ENCODE measurements around the gene PVALB. TPM values are rescaled to one million over a fixed set of nuclear protein-coding genes. Genes with fewer than 3 reads are reported as not detected.

PVALB gene
- total RNA-seq, 1 experiment from 2014 or later = not detected

DNA sequence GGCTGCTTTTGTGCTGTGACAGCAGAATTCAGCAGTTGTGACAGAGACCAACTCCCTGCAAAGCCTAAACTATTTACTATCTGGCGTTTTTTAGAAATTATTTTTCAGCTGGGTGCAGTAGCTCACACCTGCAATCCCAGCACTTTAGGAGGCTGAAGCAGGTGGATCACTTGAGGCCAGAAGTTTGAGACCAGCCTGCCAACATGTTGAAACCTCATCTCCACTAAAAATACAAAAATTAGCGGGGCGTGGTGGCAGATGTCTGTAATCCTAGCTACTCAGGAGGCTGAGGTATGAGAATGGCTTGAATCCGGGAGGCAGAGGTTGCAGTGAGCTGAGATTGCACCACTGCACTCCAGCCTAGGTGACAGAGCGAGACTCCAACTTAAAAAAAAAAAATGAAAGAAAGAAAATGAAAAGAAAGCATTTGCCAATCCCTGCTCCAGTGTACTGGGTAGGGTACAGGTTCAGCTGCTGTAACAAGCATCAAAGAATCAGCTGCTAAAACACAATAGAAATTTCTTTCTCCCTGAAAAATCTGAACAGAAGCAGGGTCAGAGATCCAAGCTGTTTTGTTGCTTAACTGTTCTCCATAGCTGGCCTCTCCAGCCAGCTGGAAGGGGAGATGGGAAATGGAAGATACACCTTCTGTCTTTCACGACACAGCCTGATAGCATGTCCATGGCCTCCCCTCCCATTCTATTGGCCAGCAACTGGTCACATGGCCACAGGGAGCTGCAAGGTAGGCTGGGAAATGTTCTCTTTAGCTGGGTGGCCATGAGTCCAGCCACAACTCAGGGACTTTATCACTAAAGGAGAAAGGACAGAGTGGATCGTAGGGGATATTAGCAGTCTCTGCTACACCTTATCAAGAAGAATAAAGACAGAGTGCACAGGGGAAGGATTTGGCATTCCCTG is 35.5 kb upstream of the PVALB start:
- Histone ChIP-seq H3K27me3 (ENCODE audit: low read length) (no peaks in the 10 kb centered on the region), H4K20me1 (ENCODE audit: insufficient read depth, low read depth, low read length) (no peaks in the 10 kb centered on the region), H3K9me3 (ENCODE audit: low read length) (no peaks in the 10 kb centered on the region), H3K4me2 (ENCODE audit: low read depth, low read length, poor library complexity, severe bottlenecking) (no peak overlapping the region), H3K9me2 (replicated peaks; ENCODE audit: insufficient read depth, low read length) (no peaks in the 10 kb centered on the region), H2AFZ (ENCODE audit: low read length) (peak overlapping the region; percentile 27; the same call in 1 of the 2 replicates), H3K27ac (ENCODE audit: low read length) (no peak overlapping the region), H3K36me3 (ENCODE audit: insufficient read depth, low read length) (no peaks in the 10 kb centered on the region), H3K9ac (ENCODE audit: low read length) (no peak overlapping the region), H3K4me1 (ENCODE audit: low read length) (peaks cover 3% of the 10 kb centered on the region), H3K79me2 (ENCODE audit: low read length) (no peaks in the 10 kb centered on the region), H3K4me3 (ENCODE audit: low read length) (no peak overlapping the region)
- DNase-seq = no peak

DNA sequence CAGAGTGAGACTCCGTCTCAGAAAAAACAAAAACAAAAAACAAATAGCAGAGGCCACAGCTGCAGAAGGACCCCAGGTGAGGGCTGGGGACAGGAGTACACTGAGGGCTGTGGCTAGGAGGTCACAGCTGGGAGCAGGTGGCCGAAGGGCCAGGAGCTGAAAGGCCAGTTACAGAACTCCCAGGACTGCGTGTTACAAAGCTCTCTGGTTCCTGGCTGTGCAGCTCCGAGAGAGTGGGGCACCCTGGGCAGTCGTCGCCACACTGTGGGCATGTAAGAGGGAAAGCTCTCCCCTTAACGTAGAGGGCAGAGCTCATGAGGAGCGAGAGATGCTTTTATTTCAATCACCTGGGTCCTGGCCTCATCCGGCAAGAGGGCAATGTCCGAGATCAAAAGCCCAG is 33.8 kb upstream of the PVALB start:
- no peak overlapping the region for H3K9ac ChIP-seq (ENCODE audit: low read length)
- no peak overlapping the region for H3K4me2 ChIP-seq (ENCODE audit: low read depth, low read length, poor library complexity, severe bottlenecking)
- no peak overlapping the region for H3K4me3 ChIP-seq (ENCODE audit: low read length)
- no peak overlapping the region for H3K27ac ChIP-seq (ENCODE audit: low read length)
- no peaks in the 10 kb centered on the region for H3K79me2 ChIP-seq (ENCODE audit: low read length)
- DNase-seq = no peak
- H3K27me3 ChIP-seq (ENCODE audit: low read length) = no peaks in the 10 kb centered on the region
- H4K20me1 ChIP-seq (ENCODE audit: insufficient read depth, low read depth, low read length) = no peaks in the 10 kb centered on the region
- no peaks in the 10 kb centered on the region for H3K9me3 ChIP-seq (ENCODE audit: low read length)
- H3K4me1 ChIP-seq (ENCODE audit: low read length) = no peaks in the 10 kb centered on the region
- H2AFZ ChIP-seq (ENCODE audit: low read length) = no peak overlapping the region
- no peaks in the 10 kb centered on the region for H3K36me3 ChIP-seq (ENCODE audit: insufficient read depth, low read length)
- no peaks in the 10 kb centered on the region for H3K9me2 ChIP-seq (replicated peaks; ENCODE audit: insufficient read depth, low read length)

DNA sequence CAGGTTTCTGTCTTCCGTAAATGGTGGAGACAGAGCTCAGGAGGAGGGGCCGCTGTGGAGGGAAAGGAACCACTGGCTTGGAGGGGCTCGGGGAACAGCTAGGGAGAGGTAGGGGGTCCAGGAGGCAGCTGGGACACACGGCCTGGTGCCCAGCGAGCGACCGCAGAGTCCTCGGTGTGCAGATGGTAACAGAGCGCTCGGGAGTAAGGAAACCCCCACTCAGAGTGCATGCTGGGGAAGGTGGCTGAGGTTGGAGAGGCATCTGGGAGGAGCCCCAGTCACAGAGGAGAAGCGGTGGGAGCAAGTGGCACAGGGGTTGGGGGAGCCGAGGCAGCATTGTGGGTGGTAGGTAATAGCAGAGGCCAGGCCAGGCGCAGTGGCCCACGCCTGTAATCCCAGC is 33.2 kb upstream of the PVALB start:
- Histone ChIP-seq H3K9me2 (replicated peaks; ENCODE audit: insufficient read depth, low read length) (no peaks in the 10 kb centered on the region), H3K79me2 (ENCODE audit: low read length) (no peaks in the 10 kb centered on the region), H3K4me2 (ENCODE audit: low read depth, low read length, poor library complexity, severe bottlenecking) (no peak overlapping the region), H3K9me3 (ENCODE audit: low read length) (no peaks in the 10 kb centered on the region), H3K4me1 (ENCODE audit: low read length) (no peaks in the 10 kb centered on the region), H3K4me3 (ENCODE audit: low read length) (no peak overlapping the region), H4K20me1 (ENCODE audit: insufficient read depth, low read depth, low read length) (no peaks in the 10 kb centered on the region), H3K36me3 (ENCODE audit: insufficient read depth, low read length) (no peaks in the 10 kb centered on the region), H3K9ac (ENCODE audit: low read length) (no peak overlapping the region), H3K27ac (ENCODE audit: low read length) (no peak overlapping the region), H3K27me3 (ENCODE audit: low read length) (no peaks in the 10 kb centered on the region), H2AFZ (ENCODE audit: low read length) (no peak overlapping the region)
- DNase-seq = no peak

DNA sequence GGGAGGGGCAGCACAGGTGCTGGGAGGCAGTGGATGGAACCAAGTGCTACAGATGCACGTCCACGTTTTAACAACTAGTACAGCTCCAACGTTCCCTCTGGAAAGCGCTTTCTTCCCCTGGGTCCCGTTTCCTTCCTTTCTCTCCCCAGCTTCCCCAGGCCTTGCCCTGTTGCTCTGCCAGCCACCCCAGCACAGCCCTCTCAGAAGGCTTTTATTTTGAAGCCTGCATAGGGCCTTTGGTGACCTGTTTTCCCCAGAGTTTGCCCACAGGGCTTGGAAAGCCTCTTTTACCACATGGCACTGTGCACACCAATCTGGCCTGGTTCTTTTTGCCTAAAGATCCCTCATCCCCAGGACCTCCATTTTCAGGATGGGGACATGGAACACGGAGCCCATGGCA is 30.1 kb upstream of the PVALB start:
- no peaks in the 10 kb centered on the region for H3K9me3 ChIP-seq (ENCODE audit: low read length)
- H4K20me1 ChIP-seq (ENCODE audit: insufficient read depth, low read depth, low read length) = no peaks in the 10 kb centered on the region
- no peaks in the 10 kb centered on the region for H3K36me3 ChIP-seq (ENCODE audit: insufficient read depth, low read length)
- no peaks in the 10 kb centered on the region for H3K4me1 ChIP-seq (ENCODE audit: low read length)
- DNase-seq = no peak
- H3K4me3 ChIP-seq (ENCODE audit: low read length) = no peak overlapping the region
- no peaks in the 10 kb centered on the region for H3K27me3 ChIP-seq (ENCODE audit: low read length)
- H3K4me2 ChIP-seq (ENCODE audit: low read depth, low read length, poor library complexity, severe bottlenecking) = no peak overlapping the region
- H3K79me2 ChIP-seq (ENCODE audit: low read length) = no peaks in the 10 kb centered on the region
- H3K9me2 ChIP-seq (replicated peaks; ENCODE audit: insufficient read depth, low read length) = no peaks in the 10 kb centered on the region
- H3K27ac ChIP-seq (ENCODE audit: low read length) = no peak overlapping the region
- no peak overlapping the region for H3K9ac ChIP-seq (ENCODE audit: low read length)
- H2AFZ ChIP-seq (ENCODE audit: low read length) = no peak overlapping the region

DNA sequence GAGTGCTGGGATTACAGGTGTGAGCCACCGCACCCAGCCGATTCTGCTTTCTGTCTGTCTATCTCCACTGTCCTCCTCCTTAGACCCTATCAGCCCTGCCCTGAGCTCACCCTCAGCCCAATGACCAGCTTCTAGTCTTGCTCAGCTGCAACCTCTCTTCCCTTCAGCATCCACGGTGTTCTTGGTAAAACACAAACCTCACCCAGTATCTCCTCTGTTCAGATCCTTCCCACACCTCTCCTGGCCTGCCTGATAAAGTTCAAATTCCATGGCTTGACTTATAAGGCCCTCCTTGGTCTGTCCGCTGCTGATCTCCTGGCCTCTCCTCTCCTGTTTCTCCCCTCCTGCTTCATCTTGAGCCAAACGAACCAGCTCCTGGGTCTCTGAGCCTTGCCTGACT is 29.4 kb upstream of the PVALB start:
- H3K9ac ChIP-seq (ENCODE audit: low read length) = no peak overlapping the region
- no peak overlapping the region for H3K4me3 ChIP-seq (ENCODE audit: low read length)
- H4K20me1 ChIP-seq (ENCODE audit: insufficient read depth, low read depth, low read length) = no peaks in the 10 kb centered on the region
- no peaks in the 10 kb centered on the region for H3K4me1 ChIP-seq (ENCODE audit: low read length)
- H3K9me2 ChIP-seq (replicated peaks; ENCODE audit: insufficient read depth, low read length) = no peaks in the 10 kb centered on the region
- no peak overlapping the region for H2AFZ ChIP-seq (ENCODE audit: low read length)
- no peaks in the 10 kb centered on the region for H3K27me3 ChIP-seq (ENCODE audit: low read length)
- H3K36me3 ChIP-seq (ENCODE audit: insufficient read depth, low read length) = no peaks in the 10 kb centered on the region
- no peak overlapping the region for H3K4me2 ChIP-seq (ENCODE audit: low read depth, low read length, poor library complexity, severe bottlenecking)
- DNase-seq = no peak
- H3K79me2 ChIP-seq (ENCODE audit: low read length) = no peaks in the 10 kb centered on the region
- no peaks in the 10 kb centered on the region for H3K9me3 ChIP-seq (ENCODE audit: low read length)
- no peak overlapping the region for H3K27ac ChIP-seq (ENCODE audit: low read length)

DNA sequence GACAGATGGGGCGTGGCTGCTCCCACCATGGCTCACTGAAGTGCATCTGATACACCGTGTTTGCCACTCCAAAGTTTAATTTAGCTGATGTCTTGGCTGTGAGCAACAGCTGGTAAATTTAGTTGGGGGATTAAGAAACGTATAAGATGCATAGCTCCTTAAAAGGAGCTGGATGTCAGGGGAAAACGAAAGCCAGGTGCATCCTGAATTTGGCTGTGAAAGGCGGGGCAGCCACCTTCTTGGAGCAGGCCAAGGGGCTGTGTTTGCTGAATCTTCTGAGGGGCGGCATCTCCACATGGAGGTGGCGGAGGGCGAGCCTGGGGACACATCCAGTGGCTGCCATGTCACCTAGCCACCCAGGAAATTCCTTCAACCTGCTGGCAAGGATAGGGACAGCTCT is 23.3 kb upstream of the PVALB start:
- DNase-seq = no peak
- Histone ChIP-seq H3K4me3 (ENCODE audit: low read length) (no peak overlapping the region), H3K9me3 (ENCODE audit: low read length) (no peaks in the 10 kb centered on the region), H3K36me3 (ENCODE audit: insufficient read depth, low read length) (no peaks in the 10 kb centered on the region), H3K9me2 (replicated peaks; ENCODE audit: insufficient read depth, low read length) (no peaks in the 10 kb centered on the region), H4K20me1 (ENCODE audit: insufficient read depth, low read depth, low read length) (no peaks in the 10 kb centered on the region), H3K4me1 (ENCODE audit: low read length) (no peaks in the 10 kb centered on the region), H3K79me2 (ENCODE audit: low read length) (no peaks in the 10 kb centered on the region), H3K27me3 (ENCODE audit: low read length) (no peaks in the 10 kb centered on the region), H2AFZ (ENCODE audit: low read length) (no peak overlapping the region), H3K27ac (ENCODE audit: low read length) (no peak overlapping the region), H3K9ac (ENCODE audit: low read length) (no peak overlapping the region), H3K4me2 (ENCODE audit: low read depth, low read length, poor library complexity, severe bottlenecking) (no peak overlapping the region)

DNA sequence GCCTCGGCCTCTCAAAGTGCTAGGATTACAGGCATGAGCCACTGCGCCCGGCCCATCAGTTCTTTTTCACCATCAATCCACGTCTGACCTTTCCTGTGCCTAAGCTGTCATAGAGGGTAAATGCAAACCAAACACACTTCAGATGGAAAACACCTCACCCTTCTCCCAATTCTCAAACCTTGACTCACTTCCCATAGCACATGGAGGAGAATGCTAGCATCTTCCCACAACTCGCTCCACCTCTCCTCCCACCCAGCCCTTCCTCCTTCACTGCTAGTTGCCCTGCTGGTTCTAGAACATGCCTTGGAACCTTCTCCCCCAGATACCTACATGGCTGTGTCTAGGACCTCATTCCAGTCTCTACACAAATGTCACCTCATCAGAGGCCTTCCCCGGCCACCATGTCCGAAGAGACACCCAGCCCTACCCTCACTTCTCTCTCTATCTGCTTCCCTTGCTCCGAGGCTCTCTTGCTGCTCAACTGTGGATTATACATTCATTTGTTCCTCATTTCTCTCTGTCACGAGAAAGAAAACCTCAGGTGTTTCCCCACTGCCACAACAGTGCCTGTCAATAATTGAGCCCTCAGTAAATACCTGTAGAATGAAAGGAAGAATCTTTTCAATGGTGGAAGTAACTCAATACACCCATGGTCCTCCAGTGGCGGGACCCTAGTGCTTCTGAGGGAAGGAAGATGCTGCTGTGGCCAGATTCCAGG is 22.7 kb upstream of the PVALB start:
- Histone ChIP-seq H3K4me3 (ENCODE audit: low read length) (no peak overlapping the region), H3K27ac (ENCODE audit: low read length) (no peak overlapping the region), H3K9me2 (replicated peaks; ENCODE audit: insufficient read depth, low read length) (no peaks in the 10 kb centered on the region), H3K4me2 (ENCODE audit: low read depth, low read length, poor library complexity, severe bottlenecking) (no peak overlapping the region), H3K36me3 (ENCODE audit: insufficient read depth, low read length) (no peaks in the 10 kb centered on the region), H3K9me3 (ENCODE audit: low read length) (no peaks in the 10 kb centered on the region), H4K20me1 (ENCODE audit: insufficient read depth, low read depth, low read length) (no peaks in the 10 kb centered on the region), H3K4me1 (ENCODE audit: low read length) (no peaks in the 10 kb centered on the region), H3K27me3 (ENCODE audit: low read length) (no peaks in the 10 kb centered on the region), H3K79me2 (ENCODE audit: low read length) (no peaks in the 10 kb centered on the region), H3K9ac (ENCODE audit: low read length) (no peak overlapping the region), H2AFZ (ENCODE audit: low read length) (no peak overlapping the region)
- no peak for DNase-seq

DNA sequence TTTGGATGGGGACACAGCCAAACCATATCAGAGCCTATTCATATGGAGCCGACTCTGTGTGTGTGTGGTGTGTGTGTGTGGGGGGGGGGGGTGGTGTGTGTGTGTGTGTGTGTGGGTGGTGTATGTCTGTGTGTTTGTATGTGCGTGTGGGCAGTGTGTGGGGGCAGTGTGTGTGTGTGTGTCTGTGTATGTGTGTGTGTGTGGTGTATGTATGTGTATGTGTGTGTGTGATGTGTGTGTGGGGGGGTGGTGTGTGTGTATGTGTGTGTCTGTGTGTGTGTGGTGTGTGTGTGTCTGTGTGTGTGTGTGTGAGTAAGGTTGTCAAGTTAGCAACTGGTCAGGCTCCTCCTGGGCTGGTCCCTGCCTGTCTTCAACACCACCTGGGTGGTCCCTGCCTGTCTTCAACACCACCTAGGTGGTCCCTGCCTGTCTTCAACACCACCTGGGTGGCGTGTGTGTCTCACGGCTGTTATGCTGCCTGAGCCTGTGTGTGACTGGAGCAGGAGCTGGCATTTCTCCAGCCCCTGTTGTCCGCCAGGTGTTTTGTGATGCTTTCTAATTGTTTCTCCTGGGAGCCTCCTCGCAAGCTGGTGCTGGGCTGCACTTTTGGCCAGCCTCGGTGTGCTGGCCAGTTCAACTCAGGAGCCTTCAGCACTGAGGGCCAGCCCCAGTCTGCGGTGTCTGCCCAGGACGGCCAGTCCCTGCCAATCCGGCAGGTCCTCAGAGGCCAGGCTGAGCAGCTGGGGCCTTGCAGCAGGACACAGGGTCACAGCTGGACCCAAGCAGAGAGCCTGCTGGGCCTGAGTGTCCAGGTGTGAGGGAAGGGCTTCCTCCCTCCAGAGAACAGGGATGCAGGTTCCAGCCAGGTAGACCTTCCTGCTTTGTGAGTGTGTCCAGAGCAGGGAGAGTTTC is 21.5 kb upstream of the PVALB start:
- DNase-seq = no peak
- no peak overlapping the region for H3K9ac ChIP-seq (ENCODE audit: low read length)
- no peak overlapping the region for H3K4me2 ChIP-seq (ENCODE audit: low read depth, low read length, poor library complexity, severe bottlenecking)
- H4K20me1 ChIP-seq (ENCODE audit: insufficient read depth, low read depth, low read length) = no peaks in the 10 kb centered on the region
- no peak overlapping the region for H3K27ac ChIP-seq (ENCODE audit: low read length)
- H3K79me2 ChIP-seq (ENCODE audit: low read length) = no peaks in the 10 kb centered on the region
- H2AFZ ChIP-seq (ENCODE audit: low read length) = no peak overlapping the region
- H3K9me2 ChIP-seq (replicated peaks; ENCODE audit: insufficient read depth, low read length) = no peaks in the 10 kb centered on the region
- no peaks in the 10 kb centered on the region for H3K36me3 ChIP-seq (ENCODE audit: insufficient read depth, low read length)
- no peaks in the 10 kb centered on the region for H3K27me3 ChIP-seq (ENCODE audit: low read length)
- H3K9me3 ChIP-seq (ENCODE audit: low read length) = no peaks in the 10 kb centered on the region
- peaks cover under 1% of the 10 kb centered on the region; the same call in 1 of the 2 replicates for H3K4me1 ChIP-seq (ENCODE audit: low read length)
- no peak overlapping the region for H3K4me3 ChIP-seq (ENCODE audit: low read length)

All from Karpas-422 (cell line).